Right kidney (tissue), 9 donors: Measurements from ENCODE around the gene AK9.
A peak's percentile ranks its signal among the peaks of the same experiment; 100 is the strongest.
"Not testable (repeated sequence)": the region's sequence is repeated elsewhere in the genome, so short reads cannot be mapped to it uniquely, and the experiment has no call there.

ENCODE experiments used
- DNase-seq: peaks from one replicate; pipeline ENCODE4 v3.0.0-alpha.2; 2016
- long read RNA-seq, 8 donors: transcript quantifications; one replicate each; lab custom pipeline, GENCODE V29; 2026

AK9 gene
- long read RNA-seq, donor 1, partial matches to known transcripts, result 0 of 1 reads
- long read RNA-seq, donor 1, other reads (novel, unspliced or antisense), result 0 of 1 reads
- long read RNA-seq, donor 2, partial matches to known transcripts, result 0 of 1 reads
- long read RNA-seq, donor 2, other reads (novel, unspliced or antisense), result 0 of 1 reads
- long read RNA-seq, donor 3, result 0 reads
- long read RNA-seq, donor 4, result 0 reads
- long read RNA-seq, donor 5, result 0 reads
- long read RNA-seq, donor 6, partial matches to known transcripts, result 0 of 2 reads
- long read RNA-seq, donor 6, other reads (novel, unspliced or antisense), result 0 of 2 reads
- long read RNA-seq, donor 7, partial matches to known transcripts, result 0 of 1 reads
- long read RNA-seq, donor 7, other reads (novel, unspliced or antisense), result 0 of 1 reads
- long read RNA-seq, donor 8, partial matches to known transcripts, result 0 of 1 reads
- long read RNA-seq, donor 8, other reads (novel, unspliced or antisense), result 0 of 1 reads

- DNase-seq, result peak; percentile 88
Observed at GRCh38 chr6:109690737-109691621, at the start of gene AK9, which contains the start of gene FIG4. AK9 (minus strand) TSS chr6:109691202; CDS start chr6:109675745, 15,457 bp downstream. FIG4 (plus strand) TSS chr6:109691296; CDS start chr6:109691436, 140 bp downstream.

- DNase-seq, result no peak
Observed at GRCh38 chr6:109740787-109741186, 49.8 kb upstream of the AK9 start.

GRCh38 chr6:109739686-109740085 lies 48.7 kb upstream of the AK9 start:
- DNase-seq, result no peak

- DNase-seq, result no peak
Observed at GRCh38 chr6:109738667-109739066, 47.7 kb upstream of the AK9 start.

- no peak for DNase-seq
Observed at GRCh38 chr6:109738255-109738654, 47.3 kb upstream of the AK9 start.

GRCh38 chr6:109736273-109737025 lies 45.4 kb upstream of the AK9 start:
- no peak for DNase-seq

- DNase-seq, result not testable (repeated sequence)
Observed at GRCh38 chr6:109725250-109725649, 34.2 kb upstream of the AK9 start.

- no peak for DNase-seq
Observed at GRCh38 chr6:109722564-109723254, 31.7 kb upstream of the AK9 start.

- no peak for DNase-seq
Observed at GRCh38 chr6:109722011-109722410, 31.0 kb upstream of the AK9 start.

- no peak for DNase-seq
Observed at GRCh38 chr6:109720311-109720710, 29.3 kb upstream of the AK9 start.

GRCh38 chr6:109718991-109719390 lies 28.0 kb upstream of the AK9 start:
- no peak for DNase-seq

- DNase-seq, result no peak
Observed at GRCh38 chr6:109717971-109718370, 27.0 kb upstream of the AK9 start.

GRCh38 chr6:109715616-109716015 lies 24.6 kb upstream of the AK9 start:
- DNase-seq, result no peak

- no peak for DNase-seq
Observed at GRCh38 chr6:109714611-109715010, 23.6 kb upstream of the AK9 start.

GRCh38 chr6:109714166-109714565 lies 23.2 kb upstream of the AK9 start:
- DNase-seq, result no peak

GRCh38 chr6:109713097-109713496 lies 22.1 kb upstream of the AK9 start:
- DNase-seq, result no peak

- not testable (repeated sequence) for DNase-seq
Observed at GRCh38 chr6:109708099-109708498, 17.1 kb upstream of the AK9 start.

GRCh38 chr6:109706513-109706912 lies 15.5 kb upstream of the AK9 start:
- DNase-seq, result no peak

- DNase-seq, result peak; percentile 56
Observed at GRCh38 chr6:109705258-109705657, 14.3 kb upstream of the AK9 start.

- DNase-seq, result no peak
Observed at GRCh38 chr6:109702791-109703190, 11.8 kb upstream of the AK9 start.

GRCh38 chr6:109701774-109702173 lies 10.8 kb upstream of the AK9 start:
- no peak for DNase-seq

GRCh38 chr6:109701221-109701620 lies 10.2 kb upstream of the AK9 start:
- no peak for DNase-seq
